Hindlimb muscle (tissue), 1 donor: ENCODE data around the gene MTCL1. TPM values are rescaled to one million over a fixed set of nuclear protein-coding genes. Genes with fewer than 3 reads are reported as not detected.

Experiments used
- DNase-seq: peaks from one replicate; pipeline ENCODE4 v3.0.0-alpha.2; 2013
- polyA plus RNA-seq: library from polyadenylated mRNA; unstranded; fragments of 120-200 nt; gene quantifications from one replicate; pipeline ENCODE4 v1.2.1, GENCODE V29; 2013; ENCODE audit not compliant: insufficient read length

Gene MTCL1
- polyA plus RNA-seq, 1 donor = 26.1 TPM

- DNase-seq = no peak
Measured at GRCh38 chr18:8688216-8688800, 17.0 kb upstream of the MTCL1 start.

- DNase-seq = no peak
Measured at GRCh38 chr18:8688816-8689215, 16.5 kb upstream of the MTCL1 start.

GRCh38 chr18:8689517-8689916 lies 15.8 kb upstream of the MTCL1 start:
- DNase-seq = no peak

GRCh38 chr18:8694891-8695290 lies 10.5 kb upstream of the MTCL1 start:
- no peak for DNase-seq

GRCh38 chr18:8695932-8696517 lies 9.3 kb upstream of the MTCL1 start:
- DNase-seq = no peak

GRCh38 chr18:8696749-8697211 lies 8.6 kb upstream of the MTCL1 start:
- DNase-seq = peak; percentile 54

- no peak for DNase-seq
Measured at GRCh38 chr18:8699126-8699525, 6.2 kb upstream of the MTCL1 start.

GRCh38 chr18:8699948-8700347 lies 5.4 kb upstream of the MTCL1 start:
- DNase-seq = no peak

GRCh38 chr18:8701546-8702118 lies 3.7 kb upstream of the MTCL1 start:
- DNase-seq = no peak

- no peak for DNase-seq
Measured at GRCh38 chr18:8702668-8703067, 2.7 kb upstream of the MTCL1 start.

- no peak for DNase-seq
Measured at GRCh38 chr18:8703092-8703709, 2.2 kb upstream of the MTCL1 start.

- no peak for DNase-seq
Measured at GRCh38 chr18:8703781-8704301, 1.5 kb upstream of the MTCL1 start.

GRCh38 chr18:8704361-8705237 lies 757 bp upstream of the MTCL1 start:
- DNase-seq = peak; percentile 85

- no peak for DNase-seq
Measured at GRCh38 chr18:8705961-8706790, 820 bp downstream of the MTCL1 start.

- no peak for DNase-seq
Measured at GRCh38 chr18:8706791-8707555, 1.6 kb downstream of the MTCL1 start.

GRCh38 chr18:8707556-8708300 lies 2.4 kb downstream of the MTCL1 start:
- no peak for DNase-seq

- no peak for DNase-seq
Measured at GRCh38 chr18:8708670-8709069, 3.3 kb downstream of the MTCL1 start.

GRCh38 chr18:8709248-8710059 lies 4.1 kb downstream of the MTCL1 start:
- no peak for DNase-seq

GRCh38 chr18:8711736-8712135 lies 6.4 kb downstream of the MTCL1 start:
- no peak for DNase-seq
